ENCODE results near the gene TGM4.

Gene TGM4

DNA sequence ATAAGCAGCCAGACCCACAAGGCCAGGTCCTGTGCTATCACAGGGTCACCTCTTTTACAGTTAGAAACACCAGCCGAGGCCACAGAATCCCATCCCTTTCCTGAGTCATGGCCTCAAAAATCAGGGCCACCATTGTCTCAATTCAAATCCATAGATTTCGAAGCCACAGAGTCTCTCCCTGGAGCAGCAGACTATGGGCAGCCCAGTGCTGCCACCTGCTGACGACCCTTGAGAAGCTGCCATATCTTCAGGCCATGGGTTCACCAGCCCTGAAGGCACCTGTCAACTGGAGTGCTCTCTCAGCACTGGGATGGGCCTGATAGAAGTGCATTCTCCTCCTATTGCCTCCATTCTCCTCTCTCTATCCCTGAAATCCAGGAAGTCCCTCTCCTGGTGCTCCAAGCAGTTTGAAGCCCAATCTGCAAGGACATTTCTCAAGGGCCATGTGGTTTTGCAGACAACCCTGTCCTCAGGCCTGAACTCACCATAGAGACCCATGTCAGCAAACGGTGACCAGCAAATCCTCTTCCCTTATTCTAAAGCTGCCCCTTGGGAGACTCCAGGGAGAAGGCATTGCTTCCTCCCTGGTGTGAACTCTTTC lies 39.6 kb downstream of the TGM4 start:
- H3K4me3 ChIP-seq (ENCODE audit: low read depth, low read length) = no peak overlapping the region
- TF ChIP-seq, protein P1, sequence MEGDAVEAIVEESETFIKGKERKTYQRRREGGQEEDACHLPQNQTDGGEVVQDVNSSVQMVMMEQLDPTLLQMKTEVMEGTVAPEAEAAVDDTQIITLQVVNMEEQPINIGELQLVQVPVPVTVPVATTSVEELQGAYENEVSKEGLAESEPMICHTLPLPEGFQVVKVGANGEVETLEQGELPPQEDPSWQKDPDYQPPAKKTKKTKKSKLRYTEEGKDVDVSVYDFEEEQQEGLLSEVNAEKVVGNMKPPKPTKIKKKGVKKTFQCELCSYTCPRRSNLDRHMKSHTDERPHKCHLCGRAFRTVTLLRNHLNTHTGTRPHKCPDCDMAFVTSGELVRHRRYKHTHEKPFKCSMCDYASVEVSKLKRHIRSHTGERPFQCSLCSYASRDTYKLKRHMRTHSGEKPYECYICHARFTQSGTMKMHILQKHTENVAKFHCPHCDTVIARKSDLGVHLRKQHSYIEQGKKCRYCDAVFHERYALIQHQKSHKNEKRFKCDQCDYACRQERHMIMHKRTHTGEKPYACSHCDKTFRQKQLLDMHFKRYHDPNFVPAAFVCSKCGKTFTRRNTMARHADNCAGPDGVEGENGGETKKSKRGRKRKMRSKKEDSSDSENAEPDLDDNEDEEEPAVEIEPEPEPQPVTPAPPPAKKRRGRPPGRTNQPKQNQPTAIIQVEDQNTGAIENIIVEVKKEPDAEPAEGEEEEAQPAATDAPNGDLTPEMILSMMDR (IDR thresholded peaks at IDR 0.05; ENCODE audit: borderline replicate concordance, insufficient read depth, low read depth, low read length) = peak; percentile 86

DNA sequence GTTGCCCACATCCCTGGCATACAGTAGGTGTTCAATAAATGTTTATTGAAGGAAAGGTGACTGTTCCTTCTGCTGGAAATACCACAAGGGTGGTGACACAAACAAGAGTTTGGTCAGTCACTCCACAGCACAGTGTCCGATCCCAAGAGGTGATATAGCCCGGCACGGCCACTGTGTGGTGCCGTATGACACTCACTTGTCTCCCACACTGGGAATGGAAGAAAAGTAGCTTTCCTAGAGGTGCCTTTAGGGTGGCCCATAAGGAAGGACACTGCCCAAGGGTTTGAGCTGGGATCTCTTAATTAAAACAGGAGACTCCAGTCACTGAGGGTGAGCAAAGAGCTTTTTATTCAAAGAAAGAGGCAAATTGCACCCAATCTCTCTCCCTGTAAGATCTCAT lies 40.5 kb downstream of the TGM4 start:
- no peak overlapping the region for H3K4me3 ChIP-seq (ENCODE audit: low read depth, low read length)
- TF ChIP-seq, protein P1 (IDR thresholded peaks at IDR 0.05; ENCODE audit: borderline replicate concordance, insufficient read depth, low read depth, low read length) = peak; percentile 37; the same call in 1 of the 2 replicates

DNA sequence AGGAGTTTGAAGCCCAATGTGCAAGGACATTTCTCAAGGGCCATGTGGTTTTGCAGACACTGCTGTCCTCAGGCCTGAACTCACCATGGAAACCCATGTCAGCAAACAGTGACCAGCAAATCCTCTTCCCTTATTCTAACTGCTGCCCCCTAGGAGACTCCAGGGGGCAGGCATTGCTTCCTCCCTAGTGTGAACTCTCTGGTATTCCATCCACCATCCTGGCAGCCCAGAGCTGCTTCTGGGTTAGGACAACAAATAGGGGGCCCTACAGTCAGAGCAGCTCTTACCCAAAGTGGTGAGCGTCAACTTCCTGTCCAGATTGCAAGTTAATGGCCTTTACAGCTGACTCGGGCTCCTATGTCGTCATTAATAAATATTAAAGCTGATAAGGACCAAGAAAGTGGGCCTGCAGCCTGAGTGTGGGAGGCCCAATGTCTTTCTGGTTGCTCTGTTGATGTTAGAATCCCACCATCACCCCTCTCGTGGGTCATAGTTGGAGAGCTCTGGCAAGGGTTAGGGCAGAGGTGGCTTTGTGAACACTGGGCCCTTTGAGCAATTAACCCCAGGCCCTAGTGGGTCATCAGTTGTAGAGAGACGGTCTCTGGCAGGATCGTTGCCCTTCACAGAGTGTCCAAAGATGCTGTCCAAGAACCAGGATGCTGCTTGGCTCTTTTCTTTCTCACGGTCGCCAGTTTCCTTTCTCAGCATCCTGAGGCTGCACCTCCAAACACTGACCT lies 41.5 kb downstream of the TGM4 start:
- no peak overlapping the region for H3K4me3 ChIP-seq (ENCODE audit: low read depth, low read length)
- TF ChIP-seq, protein P1 (IDR thresholded peaks at IDR 0.05; ENCODE audit: borderline replicate concordance, insufficient read depth, low read depth, low read length) = no peak

DNA sequence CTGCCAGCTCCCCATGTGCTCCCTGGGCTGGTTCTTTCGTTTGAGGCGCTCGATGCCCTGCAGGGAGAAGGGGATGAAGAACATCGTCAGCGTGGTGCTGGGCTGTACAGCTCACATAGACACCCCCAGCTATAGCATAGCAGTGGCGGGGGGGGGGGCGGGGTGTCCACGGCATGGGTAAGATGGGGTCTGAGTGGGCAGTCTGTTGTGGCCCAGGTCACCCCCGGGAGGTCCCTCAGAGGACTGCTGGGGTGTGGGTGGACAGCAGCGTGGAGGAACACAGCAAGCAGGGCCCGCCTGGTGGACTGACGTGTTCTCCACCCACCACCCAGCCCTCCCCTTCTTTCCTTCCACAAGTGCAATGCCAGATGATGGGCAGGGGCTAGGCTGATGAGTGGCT lies 43.7 kb downstream of the TGM4 start:
- TF ChIP-seq, protein P1 (IDR thresholded peaks at IDR 0.05; ENCODE audit: borderline replicate concordance, insufficient read depth, low read depth, low read length) = no peak

GRCh38 chr3:44918581-44918980 lies 44.2 kb downstream of the TGM4 start:
- H3K4me3 ChIP-seq (ENCODE audit: low read depth, low read length) = no peak overlapping the region
- TF ChIP-seq, protein P1 (IDR thresholded peaks at IDR 0.05; ENCODE audit: borderline replicate concordance, insufficient read depth, low read depth, low read length) = no peak

More for the DNA sequence above, 43.7 kb downstream of the TGM4 start:
- H3K4me3 ChIP-seq (ENCODE audit: low read depth, low read length) = no peak overlapping the region

DNA sequence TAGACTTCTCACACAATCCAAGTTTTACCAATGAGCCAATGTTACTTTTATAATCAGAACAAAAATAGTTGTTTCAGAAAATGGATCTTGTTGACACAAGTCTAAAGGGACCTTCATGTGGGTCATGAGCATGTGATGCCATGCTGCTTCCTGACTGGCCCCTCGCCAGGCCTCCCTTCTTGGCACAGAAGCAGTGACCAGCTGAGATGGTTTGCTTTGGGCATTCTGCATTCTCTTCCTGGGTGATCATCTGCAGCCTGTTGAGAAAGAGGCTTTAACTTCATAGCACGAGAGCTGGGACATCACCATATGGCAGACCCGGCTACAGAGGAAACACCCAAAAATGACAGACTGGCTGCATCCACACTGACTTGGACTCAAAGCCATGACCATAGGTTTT lies 45.7 kb downstream of the TGM4 start:
- no peak overlapping the region for H3K4me3 ChIP-seq (ENCODE audit: low read depth, low read length)
- TF ChIP-seq, protein P1 (IDR thresholded peaks at IDR 0.05; ENCODE audit: borderline replicate concordance, insufficient read depth, low read depth, low read length) = no peak

Measured in GM12875 (cell line).